GM12878 (cell line): ENCODE data around the gene TMUB1. TPM values are rescaled to one million over a fixed set of nuclear protein-coding genes. Genes with fewer than 3 reads are reported as not detected.
A peak's percentile ranks its signal among the peaks of the same experiment; 100 is the strongest.

Experiments
- ATAC-seq: fragments of 200-7000 bp; cut with Tn5 transposase; 3 replicates; pipeline ENCODE4 v1.9.1; 2020; ENCODE audit warnings: mild to moderate bottlenecking, moderate library complexity
- BruUV-seq: library from RNA; stranded (reverse); fragments of 400-500 nt; replicated peaks from 2 replicates; lab custom pipeline; 2021; lab: Mats Ljungman, UMichigan
- CTCF ChIA-PET: fragments of 300-600 bp; sonication (Branson Sonifier 250); formaldehyde crosslinking; extraction: SDS; loops from one replicate; lab custom pipeline; 2021; ENCODE audit warnings: inconsistent platforms; lab: Yijun Ruan, JAX
- POLR2A ChIA-PET: fragments of 350-600 bp; formaldehyde crosslinking; extraction: SDS; loops from one replicate; lab custom pipeline; 2021; ENCODE audit warnings: inconsistent platforms; lab: Charles Lee
- RAD21 ChIA-PET: fragments of 300-600 bp; sonication (Branson Sonifier 250); formaldehyde crosslinking; loops from one replicate; lab custom pipeline; 2023; ENCODE audit warnings: antibody characterized with exemption; ENCODE audit not compliant: unreplicated experiment; lab: Charles Lee
- SMC1A ChIA-PET: fragments of 300-600 bp; sonication (Branson Sonifier 250); formaldehyde crosslinking; loops from one replicate; lab custom pipeline; 2023; ENCODE audit not compliant: unreplicated experiment, uncharacterized antibody; lab: Charles Lee
- DNase-seq: peaks from one replicate; pipeline ENCODE4 v3.0.0-alpha.2; 2011; ENCODE audit warnings: low read depth, low spot score
- FAIRE-seq: peaks from 3 replicates; lab custom pipeline; 2011; peaks lifted over from hg19 to GRCh38; lab: Jason Lieb, UNC
- H2AFZ ChIP-seq: 2 replicates; pipeline ENCODE4 v1.6.0; 2011; ENCODE audit warnings: low read depth, low read length, control low read depth; ENCODE audit not compliant: control insufficient read depth
- H3K27ac ChIP-seq: 2 replicates; pipeline ENCODE4 v1.5.1; 2011; ENCODE audit warnings: control low read depth; ENCODE audit not compliant: control insufficient read depth, insufficient read depth
- H3K27me3 ChIP-seq, 2 experiments: replicated peaks in 1 of 2; 2 replicates each; pipeline versions ENCODE4 v1.6.0 to v1.6.1; 2011; ENCODE audit warnings: low read length in 1 of 2; ENCODE audit not compliant: control insufficient read depth in 2 of 2, insufficient read depth in 2 of 2
- H3K36me3 ChIP-seq, 2 experiments: 2 replicates each; pipeline ENCODE4 v1.5.1; 2011; ENCODE audit warnings: low read length in 1 of 2; ENCODE audit not compliant: control insufficient read depth in 2 of 2, insufficient read depth in 2 of 2
- H3K4me1 ChIP-seq: 2 replicates; pipeline ENCODE4 v1.6.1; 2011; ENCODE audit warnings: mild to moderate bottlenecking, low read length, moderate library complexity, mixed read lengths; ENCODE audit not compliant: control insufficient read depth, insufficient read depth
- H3K4me2 ChIP-seq: 2 replicates; pipeline ENCODE4 v1.6.0; 2011; ENCODE audit warnings: control low read depth; ENCODE audit not compliant: control insufficient read depth, insufficient read depth
- H3K4me3 ChIP-seq: fragments of 200-600 bp; sonication (generic); 2 replicates; pipeline ENCODE4 v1.5.1; 2016
- H3K79me2 ChIP-seq: 2 replicates; pipeline ENCODE4 v1.6.0; 2011; ENCODE audit warnings: low read length; ENCODE audit not compliant: control insufficient read depth, insufficient read depth
- H3K9ac ChIP-seq: 2 replicates; pipeline ENCODE4 v1.8.0; 2011; ENCODE audit warnings: low read length, control low read depth, mixed read lengths; ENCODE audit not compliant: control insufficient read depth, insufficient read depth
- H3K9me3 ChIP-seq: replicated peaks from 3 replicates; pipeline ENCODE4 v1.5.1; 2011; ENCODE audit warnings: mild to moderate bottlenecking, low read length; ENCODE audit not compliant: control insufficient read depth, insufficient read depth
- H4K20me1 ChIP-seq: 2 replicates; pipeline ENCODE4 v1.6.0; 2011; ENCODE audit not compliant: control insufficient read depth, insufficient read depth
- CREB1 ChIP-seq: IDR thresholded peaks from 2 replicates; pipeline ENCODE4 v1.6.1; 2012; ENCODE audit warnings: low read depth, mild to moderate bottlenecking, inconsistent platforms
- WGBS: methylation state at CpG from one replicate; pipeline ENCODE4 v1.1.6; 2016; ENCODE audit warnings: low lambda C conversion rate; ENCODE audit not compliant: insufficient replicate concordance, insufficient coverage; ENCODE audit errors: missing lambda C conversion rate; 5-methylcytosine and 5-hydroxymethylcytosine counted together
- in situ Hi-C: fragments of 300-500 bp; cut with MboI; formaldehyde crosslinking; loops from 9 replicates; pipeline ENCODE4 v1.14.3; 2018; ENCODE audit warnings: mixed read lengths
- intact Hi-C: fragments of 100-400 bp; cut with micrococcal nuclease; formaldehyde crosslinking; loops from one replicate; pipeline ENCODE4 v1.14.2; 2022; ENCODE audit not compliant: unreplicated experiment
- polyA plus RNA-seq, 11 experiments: library from polyadenylated mRNA; depleted of rRNA in 4 of 11; unstranded in 6 of 11; stranded (reverse) in 5 of 11; fragments of >200 nt; fragmentation: Nextera tagmentation in 4 of 11; fragmentation: Illumina TruSeq in 1 of 11; extraction: Ambion mirVana in 4 of 11; extraction: Trizol in 1 of 11; gene quantifications; 1 replicate in 1 of 11; 2 replicates in 10 of 11; pipeline versions ENCODE4 v1.2.1 to v1.2.3, GENCODE V29; 2011 to 2016; ENCODE audit warnings: inconsistent platforms in 2 of 11, missing spikeins in 2 of 11, low read depth in 1 of 11
- total RNA-seq, 4 experiments: library from RNA; depleted of rRNA in 3 of 4; stranded (reverse); fragments of >200 nt in 3 of 4; fragmentation: Illumina TruSeq in 1 of 4; extraction: Trizol in 1 of 4; gene quantifications; 2 replicates each; pipeline versions ENCODE4 v1.2.1 to v1.2.3, GENCODE V29; 2013 to 2021
- TF ChIP-seq, protein P1 (sequence below): fragments of 450-650 bp; IDR thresholded peaks from 2 replicates; pipeline ENCODE4 v1.6.1; 2016; ENCODE audit warnings: mild to moderate bottlenecking
- TF ChIP-seq, protein P2 (sequence below): fragments of 450-650 bp; IDR thresholded peaks from 2 replicates; pipeline ENCODE4 v1.6.1; 2016; ENCODE audit warnings: mild to moderate bottlenecking

TMUB1 gene
- total and polyA plus RNA-seq, 10 of the 15 experiments (the other 5 are each of a cell fraction or from before 2014, with no cell fraction given) = 0.27 to 79.5 (median 41.3) TPM; not detected in 1

DNA sequence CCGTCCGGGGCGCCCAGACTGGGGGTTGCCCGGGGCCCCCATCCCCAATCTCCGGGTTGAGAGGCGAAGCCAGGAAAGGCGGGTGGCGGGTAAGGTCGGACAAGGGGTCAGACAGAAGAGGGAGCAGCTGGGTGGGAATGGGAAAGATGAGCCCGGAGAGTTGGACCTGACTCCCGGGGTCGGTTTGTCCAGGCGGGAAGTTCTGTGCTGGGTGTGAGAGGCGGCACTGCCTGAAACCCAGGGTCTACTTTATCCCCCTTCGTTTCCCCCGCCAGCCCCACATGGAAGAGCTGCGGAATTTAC, 23.2 kb downstream of the TMUB1 start:
- CTCF ChIA-PET = interaction anchor here (0.8 to 1.8 kb wide), 8 partner anchors 26 to 273 kb away, joined by 3 to 8 read pairs (median 4); no protein-coding TSS in a partner anchor

More for the DNA sequence above, 23.2 kb downstream of the TMUB1 start:
- Histone ChIP-seq H3K9me3 (no peaks in the 10 kb centered on the region), H3K27me3 (no peaks in the 10 kb centered on the region), H3K79me2 (peaks cover 21% of the 10 kb centered on the region), H4K20me1 (no peaks in the 10 kb centered on the region), H3K9ac (peak overlapping the region; percentile 86), H2AFZ (no peak overlapping the region; the same call in 1 of the 2 replicates), H3K4me1 (peaks cover 24% of the 10 kb centered on the region), H3K27ac (peak overlapping the region; percentile 52), H3K4me3 (peak overlapping the region; percentile 99), H3K4me2 (peak overlapping the region; percentile 96), H3K36me3 (peaks cover 0 to 3% of the 10 kb centered on the region in 2 experiments; a peak in 3 of 4 replicates)
- ChIA-PET SMC1A (interaction anchor here (0.7 kb wide), 1 partner anchor 25 kb away, joined by 3 read pairs; no protein-coding TSS in a partner anchor), RAD21 (interaction anchor here (0.6 to 1.4 kb wide), 3 partner anchors 30 to 51 kb away, joined by 3 to 4 read pairs (median 3); no protein-coding TSS in a partner anchor), POLR2A (interaction anchor here (0.7 kb wide), 1 partner anchor 25 kb away, joined by 3 read pairs; no protein-coding TSS in a partner anchor)
- no peak for ATAC-seq
- WGBS = under 1% methylated on average over 16 of the region's 17 CpGs
- no peak for DNase-seq
- in situ Hi-C loops = no loop called here
- FAIRE-seq = no peak
- intact Hi-C loops = no loop called here
- 0 out of 2 replicates have a peak, but pooled peaks have one; percentile 3 for TF ChIP-seq CREB1
- TF ChIP-seq, protein P1, sequence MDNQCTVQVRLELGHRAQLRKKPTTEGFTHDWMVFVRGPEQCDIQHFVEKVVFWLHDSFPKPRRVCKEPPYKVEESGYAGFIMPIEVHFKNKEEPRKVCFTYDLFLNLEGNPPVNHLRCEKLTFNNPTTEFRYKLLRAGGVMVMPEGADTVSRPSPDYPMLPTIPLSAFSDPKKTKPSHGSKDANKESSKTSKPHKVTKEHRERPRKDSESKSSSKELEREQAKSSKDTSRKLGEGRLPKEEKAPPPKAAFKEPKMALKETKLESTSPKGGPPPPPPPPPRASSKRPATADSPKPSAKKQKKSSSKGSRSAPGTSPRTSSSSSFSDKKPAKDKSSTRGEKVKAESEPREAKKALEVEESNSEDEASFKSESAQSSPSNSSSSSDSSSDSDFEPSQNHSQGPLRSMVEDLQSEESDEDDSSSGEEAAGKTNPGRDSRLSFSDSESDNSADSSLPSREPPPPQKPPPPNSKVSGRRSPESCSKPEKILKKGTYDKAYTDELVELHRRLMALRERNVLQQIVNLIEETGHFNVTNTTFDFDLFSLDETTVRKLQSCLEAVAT = peak; percentile 37
- TF ChIP-seq, protein P2, sequence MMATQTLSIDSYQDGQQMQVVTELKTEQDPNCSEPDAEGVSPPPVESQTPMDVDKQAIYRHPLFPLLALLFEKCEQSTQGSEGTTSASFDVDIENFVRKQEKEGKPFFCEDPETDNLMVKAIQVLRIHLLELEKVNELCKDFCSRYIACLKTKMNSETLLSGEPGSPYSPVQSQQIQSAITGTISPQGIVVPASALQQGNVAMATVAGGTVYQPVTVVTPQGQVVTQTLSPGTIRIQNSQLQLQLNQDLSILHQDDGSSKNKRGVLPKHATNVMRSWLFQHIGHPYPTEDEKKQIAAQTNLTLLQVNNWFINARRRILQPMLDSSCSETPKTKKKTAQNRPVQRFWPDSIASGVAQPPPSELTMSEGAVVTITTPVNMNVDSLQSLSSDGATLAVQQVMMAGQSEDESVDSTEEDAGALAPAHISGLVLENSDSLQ = no peak
- BruUV-seq = no TSS peak
